Ishikawa (cell line): ENCODE data around the gene ISCA2.

Experiments used
- CREB1 ChIP-seq: IDR thresholded peaks from 2 replicates; pipeline ENCODE4 v1.6.1; 2012; ENCODE audit warnings: low read depth
- EGR1 ChIP-seq: IDR thresholded peaks from 2 replicates; pipeline ENCODE4 v1.6.1; 2012
- EP300 ChIP-seq: IDR thresholded peaks from 2 replicates; pipeline ENCODE4 v1.6.1; 2012; ENCODE audit warnings: borderline replicate concordance
- TEAD4 ChIP-seq: IDR thresholded peaks from 2 replicates; pipeline ENCODE4 v1.6.1; 2012

GRCh38 chr14:74493343-74494261 is at the start of gene ISCA2:
- TF ChIP-seq TEAD4 (no peak), EP300 (no peak), CREB1 (no peak), EGR1 (no peak)
